ENCODE measurements around the gene AOAH.
"Not testable (repeated sequence)": the region's sequence is repeated elsewhere in the genome, so short reads cannot be mapped to it uniquely, and the experiment has no call there.

Gene AOAH

GRCh38 chr7:36466001-36466400, 258.3 kb downstream of the AOAH start:
- DNase-seq (ENCODE audit: low spot score): not testable (repeated sequence)

GRCh38 chr7:36464271-36464670, 260.0 kb downstream of the AOAH start:
- DNase-seq (ENCODE audit: low spot score): no peak

Measured in cerebellar cortex (tissue), 1 donor.